A673 (cell line): ENCODE measurements around the gene FAM210A. TPM values are rescaled to one million over a fixed set of nuclear protein-coding genes. Genes with fewer than 3 reads are reported as not detected.

Experiments used
- BruUV-seq: library from RNA; stranded (reverse); fragments of 400-500 nt; replicated peaks from 2 replicates; lab custom pipeline; 2021; lab: Mats Ljungman, UMichigan
- CTCF ChIA-PET: fragments of 300-600 bp; sonication (Branson Sonifier 250); formaldehyde crosslinking; loops from one replicate; lab custom pipeline; 2022; ENCODE audit warnings: antibody characterized with exemption; lab: Charles Lee
- POLR2A ChIA-PET: fragments of 300-600 bp; sonication (Branson Sonifier 250); formaldehyde crosslinking; loops from one replicate; lab custom pipeline; 2022; ENCODE audit warnings: antibody characterized with exemption; ENCODE audit not compliant: low non-redundant PET; lab: Charles Lee
- DNase-seq: peaks from one replicate; pipeline ENCODE4 v3.0.0-alpha.2; 2015; ENCODE audit warnings: low spot score
- H3K27ac ChIP-seq: fragments of 200-600 bp; sonication (generic); 2 replicates; pipeline ENCODE4 v1.5.1; 2016; ENCODE audit warnings: mixed run types, low read depth, mild to moderate bottlenecking, mixed read lengths, antibody characterized with exemption, low read length; ENCODE audit not compliant: poor library complexity, severe bottlenecking
- H3K27me3 ChIP-seq: fragments of 200-600 bp; sonication (generic); replicated peaks from 2 replicates; pipeline ENCODE4 v1.6.1; 2017; ENCODE audit warnings: mixed run types, low read depth, mild to moderate bottlenecking, mixed read lengths, antibody characterized with exemption, low read length; ENCODE audit not compliant: insufficient read depth, poor library complexity
- H3K36me3 ChIP-seq: fragments of 200-600 bp; sonication (generic); 2 replicates; pipeline ENCODE4 v1.6.1; 2016; ENCODE audit warnings: mixed run types, mild to moderate bottlenecking, mixed read lengths, antibody characterized with exemption, low read length; ENCODE audit not compliant: insufficient read depth, poor library complexity, severe bottlenecking
- H3K4me1 ChIP-seq: fragments of 200-600 bp; sonication (generic); 2 replicates; pipeline ENCODE4 v1.6.1; 2017; ENCODE audit warnings: mixed run types, mild to moderate bottlenecking, mixed read lengths, antibody characterized with exemption, low read length; ENCODE audit not compliant: insufficient read depth, poor library complexity, severe bottlenecking
- H3K4me3 ChIP-seq: fragments of 200-600 bp; sonication (generic); 2 replicates; pipeline ENCODE4 v1.5.1; 2016; ENCODE audit warnings: low read depth, mixed run types, mild to moderate bottlenecking, mixed read lengths, low read length; ENCODE audit not compliant: poor library complexity, severe bottlenecking
- H3K9me3 ChIP-seq: fragments of 200-600 bp; sonication (generic); 2 replicates; pipeline ENCODE4 v1.6.1; 2016; ENCODE audit warnings: mixed run types, low read depth, mild to moderate bottlenecking, mixed read lengths, antibody characterized with exemption, low read length; ENCODE audit not compliant: poor library complexity, severe bottlenecking
- CTCF ChIP-seq: fragments of 300-800, 200-600 bp; sonication (generic); conservative IDR thresholded peaks from 2 replicates; pipeline ENCODE4 v1.5.1; 2017; ENCODE audit warnings: low read depth, mild to moderate bottlenecking, antibody characterized with exemption, low read length, moderate library complexity, mixed read lengths
- EZH2 ChIP-seq: fragments of 200-600 bp; sonication (generic); IDR thresholded peaks from 2 replicates; pipeline ENCODE4 v1.6.1; 2017; ENCODE audit warnings: borderline replicate concordance, low read depth, mild to moderate bottlenecking, mixed read lengths, antibody characterized with exemption, low read length; ENCODE audit not compliant: poor library complexity, severe bottlenecking
- intact Hi-C: fragments of 100-400 bp; cut with micrococcal nuclease; formaldehyde crosslinking; loops from one replicate; pipeline ENCODE4 v1.10.0; 2022; ENCODE audit not compliant: unreplicated experiment
- total RNA-seq: library from RNA; stranded (reverse); gene quantifications from 2 replicates; pipeline ENCODE4 v1.2.3, GENCODE V29; 2021

FAM210A gene
- total RNA-seq, 1 experiment from 2014 or later: 18.6 TPM

GRCh38 chr18:13649397-13650390 is 76.7 kb downstream of the FAM210A start:
- CTCF ChIA-PET: no interaction called here
- intact Hi-C loops: no loop called here

GRCh38 chr18:13647761-13648160 is 78.6 kb downstream of the FAM210A start:
- BruUV-seq: no TSS peak
- Histone ChIP-seq H3K36me3 (no peaks in the 10 kb centered on the region), H3K4me1 (no peaks in the 10 kb centered on the region), H3K4me3 (no peak overlapping the region), H3K27ac (no peak overlapping the region), H3K9me3 (no peaks in the 10 kb centered on the region), H3K27me3 (no peaks in the 10 kb centered on the region)
- no peak for TF ChIP-seq CTCF
- TF ChIP-seq EZH2: no peak
- intact Hi-C loops: no loop called here
- ChIA-PET CTCF (no interaction called here), POLR2A (no interaction called here)
- DNase-seq: no peak

More at GRCh38 chr18:13649397-13650390, 76.7 kb downstream of the FAM210A start:
- Histone ChIP-seq H3K4me1 (no peaks in the 10 kb centered on the region), H3K36me3 (no peaks in the 10 kb centered on the region), H3K9me3 (no peaks in the 10 kb centered on the region), H3K27me3 (no peaks in the 10 kb centered on the region), H3K27ac (no peak overlapping the region), H3K4me3 (no peak overlapping the region)
- POLR2A ChIA-PET: no interaction called here
- BruUV-seq: no TSS peak
- TF ChIP-seq EZH2 (no peak), CTCF (no peak)
- DNase-seq: no peak

- CTCF ChIA-PET: no interaction called here
- Histone ChIP-seq H3K4me3 (no peak overlapping the region), H3K27ac (no peak overlapping the region), H3K27me3 (no peaks in the 10 kb centered on the region), H3K9me3 (no peaks in the 10 kb centered on the region), H3K36me3 (no peaks in the 10 kb centered on the region), H3K4me1 (no peaks in the 10 kb centered on the region)
- no peak for DNase-seq
- TF ChIP-seq CTCF: no peak
- no peak for TF ChIP-seq EZH2
- intact Hi-C loops: no loop called here
- no TSS peak for BruUV-seq
- POLR2A ChIA-PET: no interaction called here
Observed at GRCh38 chr18:13646633-13647032, 79.7 kb downstream of the FAM210A start.
